ENCODE data around the gene TMOD2. TPM values are rescaled to one million over a fixed set of nuclear protein-coding genes. Genes with fewer than 3 reads are reported as not detected.

Gene TMOD2
- total and polyA plus RNA-seq, 11 donors: 1.3 to 10.9 (median 6.1) TPM

- peaks cover 0 to 8% (median 3%) of the 10 kb centered on the region in 12 donors for H3K4me1 ChIP-seq
- 56 to 63% (median 59%) methylated on average over 11 of the region's 11 CpGs for WGBS, 4 donors
- peak; percentile 76 to 89 (median 80) for ATAC-seq
- peaks cover 0 to 69% (median 22%) of the 10 kb centered on the region in 9 donors for H3K36me3 ChIP-seq
- TF ChIP-seq CTCF (IDR thresholded peaks at IDR 0.05) (peak; percentile 53 to 79 (median 67)), POLR2A (IDR thresholded peaks at IDR 0.05) (no peak)
- intact Hi-C loops (cut with DNase I): loop anchor here in 9 of 10 donors (1.0 to 10.0 kb wide), 4 partner anchors 61 to 127 kb away; no protein-coding TSS in a partner anchor
- H3K27me3 ChIP-seq: no peaks in the 10 kb centered on the region
- peak in 2 of 5 donors; percentile 40 to 44 for DNase-seq
- H3K9me3 ChIP-seq: no peaks in the 10 kb centered on the region
- no peak overlapping the region for H3K27ac ChIP-seq
- no peak overlapping the region for H3K4me3 ChIP-seq
These were observed 24.8 kb downstream of the TMOD2 start for GRCh38 chr15:51775967-51776816.

- DNase-seq (peak in 4 of 5 donors; percentile 50 to 67 (median 60)), ATAC-seq (peak; percentile 61 to 95 (median 90))
- intact Hi-C loops (cut with DNase I): loop anchor here (1.0 to 10.0 kb wide), 4 partner anchors 62 to 128 kb away; no protein-coding TSS in a partner anchor
- Histone ChIP-seq H3K4me3 (no peak overlapping the region), H3K4me1 (peaks cover 0 to 7% (median 0%) of the 10 kb centered on the region in 12 donors), H3K9me3 (no peaks in the 10 kb centered on the region), H3K27ac (no peak overlapping the region), H3K36me3 (peaks cover 0 to 67% (median 29%) of the 10 kb centered on the region in 9 donors), H3K27me3 (no peaks in the 10 kb centered on the region)
- TF ChIP-seq CTCF (IDR thresholded peaks at IDR 0.05) (peak; percentile 68 to 85 (median 73)), POLR2A (IDR thresholded peaks at IDR 0.05) (no peak)
- 55 to 63% (median 57%) methylated on average over 6 of the region's 6 CpGs for WGBS, 4 donors
These were observed 25.7 kb downstream of the TMOD2 start for GRCh38 chr15:51776952-51777569.

GRCh38 chr15:51780636-51781035 is 29.2 kb downstream of the TMOD2 start:
- H3K27ac ChIP-seq: no peak overlapping the region
- no peaks in the 10 kb centered on the region for H3K27me3 ChIP-seq
- 75 to 85% (median 80%) methylated on average over 1 of the region's 1 CpG for WGBS, 4 donors
- intact Hi-C loops (cut with DNase I): loop anchor here in 1 of 10 donors (10.0 kb wide), 1 partner anchor 124 kb away; no protein-coding TSS in a partner anchor
- no peaks in the 10 kb centered on the region for H3K9me3 ChIP-seq
- no peak overlapping the region for H3K4me3 ChIP-seq
- peaks cover 0 to 7% (median 0%) of the 10 kb centered on the region in 12 donors for H3K4me1 ChIP-seq
- no peak for ATAC-seq
- TF ChIP-seq CTCF (IDR thresholded peaks at IDR 0.05): no peak
- TF ChIP-seq POLR2A (IDR thresholded peaks at IDR 0.05): no peak
- H3K36me3 ChIP-seq: peaks cover 0 to 72% (median 40%) of the 10 kb centered on the region in 9 donors
- no peak for DNase-seq

GRCh38 chr15:51781506-51781905 is 30.1 kb downstream of the TMOD2 start:
- H3K9me3 ChIP-seq: no peaks in the 10 kb centered on the region
- peaks cover 0 to 76% (median 43%) of the 10 kb centered on the region in 9 donors for H3K36me3 ChIP-seq
- H3K4me3 ChIP-seq: no peak overlapping the region
- no peak for ATAC-seq
- TF ChIP-seq POLR2A (IDR thresholded peaks at IDR 0.05) (no peak), CTCF (IDR thresholded peaks at IDR 0.05) (no peak)
- no peak overlapping the region for H3K27ac ChIP-seq
- no peaks in the 10 kb centered on the region for H3K27me3 ChIP-seq
- DNase-seq: no peak
- peaks cover 0 to 4% (median 0%) of the 10 kb centered on the region in 12 donors for H3K4me1 ChIP-seq
- intact Hi-C loops (cut with DNase I): loop anchor here in 1 of 10 donors (10.0 kb wide), 1 partner anchor 123 kb away; no protein-coding TSS in a partner anchor
- WGBS, 4 donors: 70 to 100% (median 93%) methylated on average over 2 of the region's 2 CpGs

All from heart left ventricle (tissue), 16 donors.